Left ventricle myocardium inferior (tissue), 1 donor: ENCODE results near the gene PDE6A. TPM values are rescaled to one million over a fixed set of nuclear protein-coding genes. Genes with fewer than 3 reads are reported as not detected.

ENCODE experiments used
- DNase-seq: peaks from one replicate; pipeline ENCODE4 v3.0.0-alpha.2; 2020
- H3K27ac ChIP-seq: fragments of 200-600 bp; replicated peaks from 2 replicates; pipeline ENCODE4 v1.8.0; 2021
- H3K27me3 ChIP-seq: fragments of 200-600 bp; 2 replicates; pipeline ENCODE4 v1.8.0; 2021; ENCODE audit warnings: low read depth
- H3K36me3 ChIP-seq: fragments of 200-600 bp; 2 replicates; pipeline ENCODE4 v1.8.0; 2021
- H3K4me1 ChIP-seq: fragments of 200-600 bp; 2 replicates; pipeline ENCODE4 v1.8.0; 2021
- H3K4me3 ChIP-seq: fragments of 200-600 bp; 2 replicates; pipeline ENCODE4 v1.8.0; 2021; ENCODE audit warnings: mild to moderate bottlenecking, moderate library complexity
- H3K9me3 ChIP-seq: fragments of 200-600 bp; replicated peaks from 2 replicates; pipeline ENCODE4 v1.8.0; 2021
- intact Hi-C: fragments of 100-400 bp; cut with micrococcal nuclease; formaldehyde crosslinking; loops from one replicate; pipeline ENCODE4 v1.11.0; 2022
- total RNA-seq: library from RNA; stranded (reverse); fragmentation: NEBNext Ultra II Directional; extraction: Animal tissue kit (Norgen Biotek cat#: 25700); gene quantifications from one replicate; pipeline ENCODE4 v1.2.1, GENCODE V29; 2021
- TF ChIP-seq, protein P1 (sequence below): fragments of 200-600 bp; IDR thresholded peaks from 2 replicates; pipeline ENCODE4 v1.8.0; 2021; ENCODE audit warnings: antibody characterized with exemption, mild to moderate bottlenecking, borderline replicate concordance
- donor health status: DM: no; HTN: yes; CAD: no; lungs with severe emphysema.

PDE6A gene
- total RNA-seq, 1 donor from 2014 or later = 0.22 TPM

- Histone ChIP-seq H3K4me1 (peaks cover 26% of the 10 kb centered on the region), H3K27me3 (no peaks in the 10 kb centered on the region), H3K4me3 (no peak overlapping the region), H3K9me3 (no peaks in the 10 kb centered on the region), H3K36me3 (no peaks in the 10 kb centered on the region), H3K27ac (no peak overlapping the region)
- TF ChIP-seq, protein P1, sequence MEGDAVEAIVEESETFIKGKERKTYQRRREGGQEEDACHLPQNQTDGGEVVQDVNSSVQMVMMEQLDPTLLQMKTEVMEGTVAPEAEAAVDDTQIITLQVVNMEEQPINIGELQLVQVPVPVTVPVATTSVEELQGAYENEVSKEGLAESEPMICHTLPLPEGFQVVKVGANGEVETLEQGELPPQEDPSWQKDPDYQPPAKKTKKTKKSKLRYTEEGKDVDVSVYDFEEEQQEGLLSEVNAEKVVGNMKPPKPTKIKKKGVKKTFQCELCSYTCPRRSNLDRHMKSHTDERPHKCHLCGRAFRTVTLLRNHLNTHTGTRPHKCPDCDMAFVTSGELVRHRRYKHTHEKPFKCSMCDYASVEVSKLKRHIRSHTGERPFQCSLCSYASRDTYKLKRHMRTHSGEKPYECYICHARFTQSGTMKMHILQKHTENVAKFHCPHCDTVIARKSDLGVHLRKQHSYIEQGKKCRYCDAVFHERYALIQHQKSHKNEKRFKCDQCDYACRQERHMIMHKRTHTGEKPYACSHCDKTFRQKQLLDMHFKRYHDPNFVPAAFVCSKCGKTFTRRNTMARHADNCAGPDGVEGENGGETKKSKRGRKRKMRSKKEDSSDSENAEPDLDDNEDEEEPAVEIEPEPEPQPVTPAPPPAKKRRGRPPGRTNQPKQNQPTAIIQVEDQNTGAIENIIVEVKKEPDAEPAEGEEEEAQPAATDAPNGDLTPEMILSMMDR = no peak
- intact Hi-C loops = no loop called here
- no peak for DNase-seq
Measured at GRCh38 chr5:149941795-149942194, 2.8 kb downstream of the PDE6A start.

DNA sequence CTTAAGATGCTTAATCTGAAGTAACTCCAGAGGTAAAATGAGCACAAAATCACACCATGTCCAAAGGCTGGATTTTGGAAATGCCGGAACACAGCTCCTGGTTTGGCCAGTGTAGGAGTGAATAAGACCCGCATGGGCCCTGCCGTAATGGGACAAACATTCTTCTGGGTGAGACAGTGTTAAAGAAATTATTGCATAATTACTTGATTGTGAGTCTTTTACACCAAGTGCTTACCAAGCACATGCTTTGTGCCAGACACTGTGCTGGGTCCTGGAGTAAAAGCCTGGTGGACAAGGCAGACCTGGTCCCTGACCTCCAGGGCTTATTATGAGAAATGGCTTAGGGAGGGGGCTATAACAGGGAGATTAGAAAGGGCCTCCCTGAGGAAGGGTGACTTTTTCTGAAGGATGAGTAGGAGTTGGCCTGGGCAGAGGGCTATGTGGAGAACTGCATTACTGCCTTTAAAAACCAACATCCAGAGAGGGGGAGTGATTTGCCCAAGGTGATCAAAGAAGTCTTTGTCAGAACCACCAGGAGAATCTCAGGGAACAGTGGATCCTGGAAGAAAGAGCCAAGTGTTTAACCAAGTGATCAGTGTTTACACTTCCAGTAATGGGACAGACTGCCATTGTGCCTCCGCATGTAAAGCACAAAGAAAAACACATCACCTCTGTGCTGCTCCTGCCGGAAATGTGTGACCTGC lies 3.5 kb downstream of the PDE6A start:
- intact Hi-C loops = no loop called here
- Histone ChIP-seq H3K27me3 (no peaks in the 10 kb centered on the region), H3K27ac (no peak overlapping the region), H3K4me3 (no peak overlapping the region), H3K36me3 (no peaks in the 10 kb centered on the region), H3K9me3 (no peaks in the 10 kb centered on the region), H3K4me1 (peaks cover 26% of the 10 kb centered on the region)
- TF ChIP-seq, protein P1 = no peak
- DNase-seq = no peak

- intact Hi-C loops = no loop called here
- TF ChIP-seq, protein P1 = no peak
- H3K27me3 ChIP-seq = no peaks in the 10 kb centered on the region
- no peak for DNase-seq
- no peaks in the 10 kb centered on the region for H3K36me3 ChIP-seq
- H3K9me3 ChIP-seq = no peaks in the 10 kb centered on the region
- H3K27ac ChIP-seq = no peak overlapping the region
- H3K4me1 ChIP-seq = peaks cover 26% of the 10 kb centered on the region
- H3K4me3 ChIP-seq = no peak overlapping the region
Measured at GRCh38 chr5:149940077-149940574, 4.5 kb downstream of the PDE6A start.

DNA sequence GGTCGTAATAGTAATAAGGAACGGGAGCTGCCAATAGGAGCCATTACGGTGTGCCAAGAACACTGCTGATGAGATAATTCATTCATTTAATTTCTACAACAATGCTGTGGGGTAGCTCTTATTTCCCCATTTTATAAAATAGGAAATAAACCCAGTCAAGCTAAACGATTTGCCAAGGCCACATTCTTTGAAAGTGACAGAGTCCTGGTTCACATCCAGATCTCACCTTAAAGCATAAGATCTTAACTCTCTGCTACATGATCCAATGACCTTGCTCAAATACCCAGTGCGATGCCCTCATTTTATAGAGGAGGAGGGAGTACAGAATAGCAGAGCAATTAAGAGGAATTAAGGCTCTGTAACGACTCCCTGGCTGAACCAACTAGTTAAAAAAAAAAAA lies 5.0 kb downstream of the PDE6A start:
- TF ChIP-seq, protein P1 = no peak
- no peaks in the 10 kb centered on the region for H3K27me3 ChIP-seq
- intact Hi-C loops = no loop called here
- H3K9me3 ChIP-seq = no peaks in the 10 kb centered on the region
- DNase-seq = no peak
- peaks cover 26% of the 10 kb centered on the region for H3K4me1 ChIP-seq
- H3K27ac ChIP-seq = peak overlapping the region; percentile 42
- no peak overlapping the region for H3K4me3 ChIP-seq
- no peaks in the 10 kb centered on the region for H3K36me3 ChIP-seq

DNA sequence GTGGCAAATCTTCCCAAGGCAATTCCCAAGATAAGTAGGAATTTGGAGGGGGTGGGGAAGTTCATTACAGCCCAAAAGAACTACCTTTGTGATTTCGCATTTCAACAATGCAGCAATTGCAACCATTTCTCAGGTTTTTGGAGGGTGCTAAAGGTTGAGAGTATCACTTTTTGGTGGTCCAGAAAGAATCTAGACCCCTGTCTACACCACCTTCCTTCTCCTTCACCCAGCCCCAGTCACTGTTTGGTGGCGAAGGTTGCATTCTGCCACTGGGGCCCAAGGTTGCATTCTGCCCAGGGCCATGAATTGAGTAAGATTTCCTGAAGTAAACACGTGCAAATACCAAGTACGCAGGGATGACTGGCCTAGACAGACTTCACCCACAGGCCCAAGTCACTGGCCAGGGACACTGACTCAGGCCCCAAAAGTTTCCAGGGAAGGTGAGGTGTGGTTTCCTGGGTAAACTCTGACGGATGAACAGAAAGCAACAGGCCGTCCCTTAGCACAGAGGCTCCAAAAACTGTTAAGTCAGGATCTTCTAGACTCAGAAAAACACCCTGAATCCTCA lies 5.7 kb downstream of the PDE6A start:
- no peaks in the 10 kb centered on the region for H3K9me3 ChIP-seq
- no peaks in the 10 kb centered on the region for H3K27me3 ChIP-seq
- H3K4me3 ChIP-seq = no peak overlapping the region
- no peak for DNase-seq
- TF ChIP-seq, protein P1 = no peak
- H3K36me3 ChIP-seq = no peaks in the 10 kb centered on the region
- H3K27ac ChIP-seq = peak overlapping the region; percentile 42
- intact Hi-C loops = no loop called here
- peaks cover 26% of the 10 kb centered on the region for H3K4me1 ChIP-seq
